ENCODE measurements around the gene SNAPC2. TPM values are rescaled to one million over a fixed set of nuclear protein-coding genes. Genes with fewer than 3 reads are reported as not detected.

SNAPC2 gene
- total and polyA plus RNA-seq, 2 of the 13 experiments (the other 11 are each of a cell fraction or from before 2014, with no cell fraction given): 10.2 to 12.7 TPM

- TF ChIP-seq, protein P1, sequence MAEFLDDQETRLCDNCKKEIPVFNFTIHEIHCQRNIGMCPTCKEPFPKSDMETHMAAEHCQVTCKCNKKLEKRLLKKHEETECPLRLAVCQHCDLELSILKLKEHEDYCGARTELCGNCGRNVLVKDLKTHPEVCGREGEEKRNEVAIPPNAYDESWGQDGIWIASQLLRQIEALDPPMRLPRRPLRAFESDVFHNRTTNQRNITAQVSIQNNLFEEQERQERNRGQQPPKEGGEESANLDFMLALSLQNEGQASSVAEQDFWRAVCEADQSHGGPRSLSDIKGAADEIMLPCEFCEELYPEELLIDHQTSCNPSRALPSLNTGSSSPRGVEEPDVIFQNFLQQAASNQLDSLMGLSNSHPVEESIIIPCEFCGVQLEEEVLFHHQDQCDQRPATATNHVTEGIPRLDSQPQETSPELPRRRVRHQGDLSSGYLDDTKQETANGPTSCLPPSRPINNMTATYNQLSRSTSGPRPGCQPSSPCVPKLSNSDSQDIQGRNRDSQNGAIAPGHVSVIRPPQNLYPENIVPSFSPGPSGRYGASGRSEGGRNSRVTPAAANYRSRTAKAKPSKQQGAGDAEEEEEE (CRISPR knock-in tag; IDR thresholded peaks at IDR 0.05; ENCODE audit: borderline replicate concordance): no peak
- 0 out of 2 replicates have a peak, but pooled peaks have one; percentile 24 for TF ChIP-seq SP4 (CRISPR knock-in tag; IDR thresholded peaks at IDR 0.05)
- TF ChIP-seq NFKB2 (CRISPR knock-in tag; IDR thresholded peaks at IDR 0.05; ENCODE audit: borderline replicate concordance): peak; percentile 94
- peak; percentile 70 for TF ChIP-seq MXD4 (CRISPR knock-in tag; IDR thresholded peaks at IDR 0.05)
- TF ChIP-seq, protein P2, sequence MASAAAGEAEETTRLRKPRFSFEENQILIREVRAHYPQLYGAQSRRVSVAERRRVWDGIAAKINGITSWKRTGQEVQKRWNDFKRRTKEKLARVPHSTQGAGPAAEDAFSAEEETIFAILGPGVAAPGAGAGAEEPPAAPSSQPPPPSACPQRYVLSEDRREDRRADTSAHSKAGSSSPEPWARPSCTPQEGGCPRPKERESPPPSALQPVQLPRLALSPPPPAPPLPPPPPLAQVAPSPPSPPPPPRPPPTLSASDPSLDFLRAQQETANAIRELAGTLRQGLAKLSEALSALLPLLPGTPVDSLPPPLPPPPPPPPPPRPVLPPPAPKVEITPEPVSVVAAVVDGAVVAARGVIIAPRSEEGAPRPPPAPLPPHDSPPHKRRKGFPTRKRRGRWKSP (CRISPR knock-in tag; IDR thresholded peaks at IDR 0.05): peak; percentile 29; the same call in 1 of the 2 replicates
- TF ChIP-seq HNRNPH1 (optimal IDR thresholded peaks at IDR 0.05; ENCODE audit: low read depth, low read length): no peak
- TF ChIP-seq GATAD2A (CRISPR knock-in tag; IDR thresholded peaks at IDR 0.05): peak; percentile 34; the same call in 1 of the 2 replicates
- no peak for TF ChIP-seq ESRRA (CRISPR knock-in tag; IDR thresholded peaks at IDR 0.05; ENCODE audit: low read depth)
- TF ChIP-seq SNRNP70 (IDR thresholded peaks at IDR 0.05; ENCODE audit: low read depth, low read length): no peak
- peak; percentile 75; the same call in 1 of the 2 replicates for TF ChIP-seq ZNF552 (CRISPR knock-in tag; IDR thresholded peaks at IDR 0.05; ENCODE audit: borderline replicate concordance)
- no peak for TF ChIP-seq CSRNP1 (CRISPR knock-in tag; IDR thresholded peaks at IDR 0.05)
- TF ChIP-seq ZNF383 (CRISPR knock-in tag; IDR thresholded peaks at IDR 0.05; ENCODE audit: borderline replicate concordance): no peak
- no peak for TF ChIP-seq TOE1 (CRISPR knock-in tag; IDR thresholded peaks at IDR 0.05)
- TF ChIP-seq HCFC1 (IDR thresholded peaks at IDR 0.05; ENCODE audit: low read depth, low read length): no peak; the same call in 1 of the 2 replicates
- TF ChIP-seq ZBTB46 (CRISPR knock-in tag; IDR thresholded peaks at IDR 0.05; ENCODE audit: borderline replicate concordance): no peak
- no peak for TF ChIP-seq ZFP1 (CRISPR knock-in tag; IDR thresholded peaks at IDR 0.05)
- TF ChIP-seq AKAP8 (CRISPR knock-in tag; IDR thresholded peaks at IDR 0.05): 0 out of 2 replicates have a peak, but pooled peaks have one; percentile 47
- TF ChIP-seq ZNF788 (CRISPR knock-in tag; IDR thresholded peaks at IDR 0.05; ENCODE audit: borderline replicate concordance): no peak
Measured at GRCh38 chr19:7925171-7925851, 5.2 kb downstream of the SNAPC2 start (continued).
